Trophoblast cell (in vitro differentiated cells and primary cell): Measurements from ENCODE around the gene GNPTAB.

ENCODE experiments used
- DNase-seq, 2 donors: peaks; one replicate each; pipeline ENCODE4 v3.0.0-alpha.2; 2016
- H2AFZ ChIP-seq: 2 replicates; pipeline ENCODE4 v1.6.1; 2013; ENCODE audit warnings: low read length, moderate library complexity, mild to moderate bottlenecking; ENCODE audit not compliant: insufficient read depth, poor library complexity
- H2AK5ac ChIP-seq: 2 replicates; pipeline ENCODE4 v1.6.1; 2013; ENCODE audit warnings: mild to moderate bottlenecking, low read length
- H2BK120ac ChIP-seq: 2 replicates; pipeline ENCODE4 v1.6.1; 2013; ENCODE audit warnings: low read length, mild to moderate bottlenecking, moderate library complexity; ENCODE audit not compliant: insufficient read depth, poor library complexity
- H2BK12ac ChIP-seq: 2 replicates; pipeline ENCODE4 v1.6.1; 2013; ENCODE audit warnings: mild to moderate bottlenecking, low read length, moderate library complexity
- H2BK5ac ChIP-seq: 2 replicates; pipeline ENCODE4 v1.6.1; 2013; ENCODE audit warnings: low read length, low read depth, moderate library complexity, mild to moderate bottlenecking; ENCODE audit not compliant: poor library complexity
- H3K14ac ChIP-seq: 2 replicates; pipeline ENCODE4 v1.6.1; 2013; ENCODE audit warnings: mild to moderate bottlenecking, low read length
- H3K18ac ChIP-seq: 2 replicates; pipeline ENCODE4 v1.6.1; 2013; ENCODE audit warnings: mild to moderate bottlenecking, low read length
- H3K23ac ChIP-seq: 2 replicates; pipeline ENCODE4 v1.6.1; 2013; ENCODE audit warnings: low read length
- H3K27ac ChIP-seq: 2 replicates; pipeline ENCODE4 v1.5.1; 2013; ENCODE audit warnings: low read depth, mild to moderate bottlenecking, inconsistent platforms, low read length, moderate library complexity
- H3K27me3 ChIP-seq: 2 replicates; pipeline ENCODE4 v1.6.1; 2013; ENCODE audit warnings: inconsistent platforms, mild to moderate bottlenecking, low read length, moderate library complexity; ENCODE audit not compliant: insufficient read depth
- H3K36me3 ChIP-seq, 2 experiments: 1 replicate in 1 of 2; 2 replicates in 1 of 2; pipeline ENCODE4 v1.6.1; 2013; ENCODE audit warnings: low read length in 2 of 2, mild to moderate bottlenecking in 2 of 2, moderate library complexity in 1 of 2; ENCODE audit not compliant: insufficient read depth in 2 of 2, control insufficient read depth in 1 of 2
- H3K4ac ChIP-seq: 2 replicates; pipeline ENCODE4 v1.6.1; 2013; ENCODE audit warnings: low read depth, mild to moderate bottlenecking, low read length, moderate library complexity
- H3K4me1 ChIP-seq, 2 experiments: 1 replicate in 1 of 2; 2 replicates in 1 of 2; pipeline ENCODE4 v1.6.1; 2013; ENCODE audit warnings: low read length in 2 of 2, mild to moderate bottlenecking in 2 of 2, moderate library complexity in 1 of 2; ENCODE audit not compliant: insufficient read depth in 2 of 2, control insufficient read depth in 1 of 2
- H3K4me2 ChIP-seq: 2 replicates; pipeline ENCODE4 v1.6.1; 2013; ENCODE audit warnings: inconsistent platforms, mild to moderate bottlenecking, low read length, moderate library complexity
- H3K4me3 ChIP-seq: 2 replicates; pipeline ENCODE4 v1.5.1; 2013; ENCODE audit warnings: mild to moderate bottlenecking, low read depth, low read length, inconsistent platforms
- H3K79me1 ChIP-seq: one replicate; pipeline ENCODE4 v1.6.1; 2013; ENCODE audit warnings: low read length
- H3K79me2 ChIP-seq: 2 replicates; pipeline ENCODE4 v1.6.1; 2013; ENCODE audit warnings: low read length, mild to moderate bottlenecking; ENCODE audit not compliant: control insufficient read depth, insufficient read depth, poor library complexity
- H3K9ac ChIP-seq: 2 replicates; pipeline ENCODE4 v1.6.1; 2013; ENCODE audit warnings: mild to moderate bottlenecking, low read length
- H3K9me3 ChIP-seq: 2 replicates; pipeline ENCODE4 v1.6.1; 2013; ENCODE audit warnings: low read depth, mild to moderate bottlenecking, control low read depth, inconsistent platforms, low read length; ENCODE audit not compliant: insufficient read depth
- H4K12ac ChIP-seq: 2 replicates; pipeline ENCODE4 v1.6.1; 2013; ENCODE audit warnings: low read depth, mild to moderate bottlenecking, low read length, moderate library complexity
- H4K8ac ChIP-seq: 2 replicates; pipeline ENCODE4 v1.6.1; 2013; ENCODE audit warnings: low read depth, mild to moderate bottlenecking, low read length, moderate library complexity
- H4K91ac ChIP-seq: one replicate; pipeline ENCODE4 v1.6.1; 2013; ENCODE audit warnings: low read depth, mild to moderate bottlenecking, low read length, moderate library complexity
- WGBS: extraction: QIAGEN DNeasy Blood & Tissue Kit; methylation state at CpG from one replicate; pipeline ENCODE4 v1.1.7; 2013; ENCODE audit warnings: missing lambda C conversion rate; ENCODE audit not compliant: insufficient read length, insufficient coverage; ENCODE audit errors: extremely low coverage; 5-methylcytosine and 5-hydroxymethylcytosine counted together

GNPTAB gene

DNA sequence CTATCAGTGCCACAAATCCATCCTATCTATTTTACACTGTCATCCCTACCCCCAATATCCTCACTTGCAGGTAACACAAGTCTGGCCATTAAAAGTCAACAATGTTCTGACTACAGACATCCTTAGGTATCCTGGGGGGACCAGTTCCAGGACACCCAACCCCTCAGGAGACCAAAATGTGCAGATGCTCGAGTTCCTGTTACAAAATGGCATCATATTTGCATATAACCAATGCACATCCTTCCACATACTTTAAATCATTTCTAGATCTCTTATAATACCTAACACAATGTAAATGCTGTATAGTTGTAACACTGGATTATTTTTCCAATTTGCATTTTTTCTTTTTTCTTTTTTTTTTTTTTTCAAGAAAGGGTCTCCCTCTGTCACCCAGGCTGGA lies 98.4 kb downstream of the GNPTAB start:
- Histone ChIP-seq H3K14ac (no peak overlapping the region), H3K4me3 (no peak overlapping the region), H3K9me3 (no peaks in the 10 kb centered on the region), H3K18ac (no peak overlapping the region), H2AK5ac (no peak overlapping the region), H3K9ac (no peak overlapping the region), H3K79me2 (no peaks in the 10 kb centered on the region), H3K27me3 (no peaks in the 10 kb centered on the region), H4K12ac (no peak overlapping the region), H3K4ac (no peak overlapping the region), H3K4me1 (no peaks in the 10 kb centered on the region), H2BK5ac (no peak overlapping the region), H2AFZ (no peak overlapping the region), H2BK12ac (no peak overlapping the region), H3K36me3 (no peaks in the 10 kb centered on the region), H3K79me1 (no peaks in the 10 kb centered on the region), H2BK120ac (no peak overlapping the region), H3K27ac (no peak overlapping the region), H4K8ac (no peak overlapping the region), H4K91ac (no peak overlapping the region), H3K23ac (no peak overlapping the region), H3K4me2 (no peak overlapping the region)
- WGBS, result no CpG with 5 or more reads among the region's 1 CpG
- no peak for DNase-seq

DNA sequence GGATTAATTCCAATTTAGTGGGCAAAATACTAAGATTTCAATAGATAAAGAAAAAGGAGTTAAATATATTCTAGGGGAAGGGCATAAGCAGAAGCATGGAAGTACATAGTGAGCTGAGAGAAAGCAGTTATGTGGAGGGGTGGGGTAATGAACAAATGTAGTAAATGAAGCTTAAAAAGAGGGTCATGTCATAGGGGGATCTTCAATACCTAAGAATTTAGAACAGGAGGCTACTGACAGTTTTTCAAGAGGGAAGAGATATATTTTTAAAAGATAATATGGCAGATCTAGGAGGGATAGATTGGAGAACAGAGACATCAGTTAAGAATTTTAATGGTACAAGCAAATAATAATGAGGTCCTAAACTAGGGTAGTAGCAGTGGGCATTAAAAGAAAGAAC lies 100.9 kb downstream of the GNPTAB start:
- Histone ChIP-seq H3K79me1 (no peaks in the 10 kb centered on the region), H3K4me2 (no peak overlapping the region), H2BK5ac (no peak overlapping the region), H3K18ac (no peak overlapping the region), H3K27ac (no peak overlapping the region), H3K27me3 (no peaks in the 10 kb centered on the region), H2BK120ac (no peak overlapping the region), H3K9me3 (no peaks in the 10 kb centered on the region), H2AK5ac (no peak overlapping the region), H3K4me3 (no peak overlapping the region), H2AFZ (no peak overlapping the region), H3K14ac (no peak overlapping the region), H3K79me2 (no peaks in the 10 kb centered on the region), H4K8ac (no peak overlapping the region), H4K12ac (no peak overlapping the region), H2BK12ac (no peak overlapping the region), H3K36me3 (no peaks in the 10 kb centered on the region), H4K91ac (no peak overlapping the region), H3K4me1 (no peaks in the 10 kb centered on the region), H3K4ac (no peak overlapping the region), H3K23ac (no peak overlapping the region), H3K9ac (no peak overlapping the region)
- DNase-seq, result no peak

DNA sequence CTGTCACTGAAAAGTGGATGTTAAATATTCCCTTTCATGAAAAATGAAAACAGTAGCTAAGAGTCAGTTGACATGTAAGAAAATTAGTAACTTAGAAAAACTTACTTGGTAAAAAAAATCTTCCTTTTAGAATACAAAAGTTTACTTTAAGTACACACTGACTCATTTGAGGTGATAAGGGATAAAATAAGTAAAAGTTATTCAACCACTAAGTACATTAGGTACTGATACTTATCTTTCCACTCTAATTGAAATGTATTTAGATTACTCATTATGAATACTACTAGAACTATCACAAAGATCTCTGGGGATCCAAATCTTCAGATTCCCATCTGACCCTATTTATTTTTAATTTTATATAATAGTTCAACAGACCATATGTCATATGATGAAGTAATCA lies 103.7 kb downstream of the GNPTAB start:
- Histone ChIP-seq H3K4me2 (no peak overlapping the region), H3K4ac (no peak overlapping the region), H3K23ac (no peak overlapping the region), H4K12ac (no peak overlapping the region), H3K27me3 (no peaks in the 10 kb centered on the region), H3K79me1 (no peaks in the 10 kb centered on the region), H3K18ac (no peak overlapping the region), H3K79me2 (no peaks in the 10 kb centered on the region), H4K8ac (no peak overlapping the region), H4K91ac (no peak overlapping the region), H3K14ac (no peak overlapping the region), H2BK120ac (no peak overlapping the region), H3K4me1 (no peaks in the 10 kb centered on the region), H3K27ac (no peak overlapping the region), H2AK5ac (no peak overlapping the region), H3K36me3 (peaks cover 0 to 1% of the 10 kb centered on the region in 2 experiments), H3K4me3 (no peak overlapping the region), H2BK5ac (no peak overlapping the region), H3K9me3 (no peaks in the 10 kb centered on the region), H2BK12ac (no peak overlapping the region), H3K9ac (no peak overlapping the region), H2AFZ (no peak overlapping the region)
- no peak for DNase-seq

DNA sequence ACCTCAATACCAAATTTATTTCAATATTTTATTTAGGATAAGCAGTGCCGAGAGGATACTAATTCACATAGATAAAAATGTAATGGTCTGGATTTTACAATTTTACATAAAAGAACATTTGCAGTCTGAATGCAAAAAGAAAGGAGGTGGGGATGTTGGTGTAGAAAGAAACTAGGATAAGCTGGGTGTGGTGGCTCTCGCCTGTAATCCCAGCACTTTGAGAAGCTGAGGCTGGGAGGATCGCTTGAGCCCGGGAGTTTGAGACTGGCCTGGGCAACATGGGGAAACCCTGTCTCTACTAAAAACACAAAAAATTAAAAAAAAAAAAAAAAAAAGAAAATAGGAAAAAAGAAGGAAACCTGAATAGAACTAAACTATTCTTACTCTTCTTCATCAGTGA lies 108.4 kb downstream of the GNPTAB start:
- Histone ChIP-seq H2BK120ac (no peak overlapping the region), H3K79me1 (no peaks in the 10 kb centered on the region), H3K9me3 (no peaks in the 10 kb centered on the region), H3K27me3 (no peaks in the 10 kb centered on the region), H3K14ac (no peak overlapping the region), H4K91ac (no peak overlapping the region), H2AFZ (no peak overlapping the region), H3K27ac (no peak overlapping the region), H2BK12ac (no peak overlapping the region), H3K4me1 (no peaks in the 10 kb centered on the region), H3K79me2 (no peaks in the 10 kb centered on the region), H4K8ac (no peak overlapping the region), H2BK5ac (no peak overlapping the region), H3K36me3 (peaks cover 0 to 1% of the 10 kb centered on the region in 2 experiments), H3K9ac (no peak overlapping the region), H4K12ac (no peak overlapping the region), H2AK5ac (no peak overlapping the region), H3K18ac (no peak overlapping the region), H3K23ac (no peak overlapping the region), H3K4me3 (no peak overlapping the region), H3K4me2 (no peak overlapping the region), H3K4ac (no peak overlapping the region)
- no peak for DNase-seq
- WGBS, result no CpG with 5 or more reads among the region's 4 CpGs

DNA sequence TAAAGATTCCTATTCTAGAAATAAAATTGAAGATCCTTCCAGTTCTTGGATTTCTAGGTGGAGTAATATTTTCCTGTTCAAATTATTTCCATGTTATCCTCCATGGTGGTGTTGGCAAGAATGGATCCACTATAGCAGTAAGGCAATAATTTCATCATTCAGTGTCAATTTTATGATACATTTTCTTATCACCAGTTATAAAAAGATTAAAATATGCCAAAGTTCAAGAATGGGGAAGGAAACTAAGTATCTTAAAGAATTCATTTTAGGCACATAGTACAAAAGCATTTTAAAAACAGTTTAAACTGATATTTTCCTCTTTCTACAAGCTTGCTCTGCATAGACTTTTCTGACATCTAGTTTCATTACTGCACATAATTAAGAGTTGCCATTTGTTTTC lies 110.6 kb downstream of the GNPTAB start:
- Histone ChIP-seq H3K79me1 (no peaks in the 10 kb centered on the region), H3K4me1 (no peaks in the 10 kb centered on the region), H4K8ac (no peak overlapping the region), H3K79me2 (no peaks in the 10 kb centered on the region), H4K91ac (no peak overlapping the region), H3K9ac (no peak overlapping the region), H4K12ac (no peak overlapping the region), H3K27ac (no peak overlapping the region), H3K4ac (no peak overlapping the region), H2AK5ac (no peak overlapping the region), H2AFZ (no peak overlapping the region), H2BK5ac (no peak overlapping the region), H2BK120ac (no peak overlapping the region), H2BK12ac (no peak overlapping the region), H3K36me3 (peaks cover 0 to 1% of the 10 kb centered on the region in 2 experiments), H3K18ac (no peak overlapping the region), H3K27me3 (no peaks in the 10 kb centered on the region), H3K23ac (no peak overlapping the region), H3K14ac (no peak overlapping the region), H3K4me2 (no peak overlapping the region), H3K4me3 (no peak overlapping the region), H3K9me3 (no peaks in the 10 kb centered on the region)
- DNase-seq, result no peak
